22Rv1 (cell line): Measurements from ENCODE around the gene HS6ST3.

Experiments
- ZFX ChIP-seq: fragments of 450-650 bp; IDR thresholded peaks from 2 replicates; pipeline ENCODE4 v1.6.1; 2017; ENCODE audit warnings: antibody characterized with exemption, borderline replicate concordance
- TF ChIP-seq, protein P1 (sequence below): fragments of 450-650 bp; IDR thresholded peaks from 2 replicates; pipeline ENCODE4 v1.5.1; 2017; ENCODE audit warnings: mild to moderate bottlenecking

DNA sequence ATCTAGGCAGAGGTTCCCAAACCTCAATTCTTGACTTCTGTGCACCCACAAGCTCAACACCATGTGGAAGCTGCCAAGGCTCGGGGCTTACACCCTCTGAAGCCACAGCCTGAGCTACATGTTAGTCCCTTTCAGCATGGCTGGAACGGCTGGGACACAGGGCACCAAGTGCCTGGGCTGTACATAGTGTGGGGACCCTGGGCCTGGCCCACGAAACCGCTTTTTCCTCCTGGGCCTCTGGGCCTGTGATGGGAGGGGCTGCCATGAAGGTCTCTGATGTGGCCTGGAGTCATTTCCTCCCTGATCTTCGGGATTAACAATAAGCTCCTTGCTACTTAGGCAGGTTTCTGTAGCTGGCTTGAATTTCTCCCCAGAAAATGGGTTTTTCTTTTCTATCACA lies 108.1 kb downstream of the HS6ST3 start:
- TF ChIP-seq, protein P1, sequence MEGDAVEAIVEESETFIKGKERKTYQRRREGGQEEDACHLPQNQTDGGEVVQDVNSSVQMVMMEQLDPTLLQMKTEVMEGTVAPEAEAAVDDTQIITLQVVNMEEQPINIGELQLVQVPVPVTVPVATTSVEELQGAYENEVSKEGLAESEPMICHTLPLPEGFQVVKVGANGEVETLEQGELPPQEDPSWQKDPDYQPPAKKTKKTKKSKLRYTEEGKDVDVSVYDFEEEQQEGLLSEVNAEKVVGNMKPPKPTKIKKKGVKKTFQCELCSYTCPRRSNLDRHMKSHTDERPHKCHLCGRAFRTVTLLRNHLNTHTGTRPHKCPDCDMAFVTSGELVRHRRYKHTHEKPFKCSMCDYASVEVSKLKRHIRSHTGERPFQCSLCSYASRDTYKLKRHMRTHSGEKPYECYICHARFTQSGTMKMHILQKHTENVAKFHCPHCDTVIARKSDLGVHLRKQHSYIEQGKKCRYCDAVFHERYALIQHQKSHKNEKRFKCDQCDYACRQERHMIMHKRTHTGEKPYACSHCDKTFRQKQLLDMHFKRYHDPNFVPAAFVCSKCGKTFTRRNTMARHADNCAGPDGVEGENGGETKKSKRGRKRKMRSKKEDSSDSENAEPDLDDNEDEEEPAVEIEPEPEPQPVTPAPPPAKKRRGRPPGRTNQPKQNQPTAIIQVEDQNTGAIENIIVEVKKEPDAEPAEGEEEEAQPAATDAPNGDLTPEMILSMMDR, result no peak
- no peak for TF ChIP-seq ZFX
